ENCODE results near the gene OR2A7.
"Not testable (repeated sequence)": the region's sequence is repeated elsewhere in the genome, so short reads cannot be mapped to it uniquely, and the experiment has no call there.

The OR2A7 gene

GRCh38 chr7:144233039-144233438, 31.6 kb downstream of the OR2A7 start:
- not testable (repeated sequence) for ATAC-seq (replicated peaks)

DNA sequence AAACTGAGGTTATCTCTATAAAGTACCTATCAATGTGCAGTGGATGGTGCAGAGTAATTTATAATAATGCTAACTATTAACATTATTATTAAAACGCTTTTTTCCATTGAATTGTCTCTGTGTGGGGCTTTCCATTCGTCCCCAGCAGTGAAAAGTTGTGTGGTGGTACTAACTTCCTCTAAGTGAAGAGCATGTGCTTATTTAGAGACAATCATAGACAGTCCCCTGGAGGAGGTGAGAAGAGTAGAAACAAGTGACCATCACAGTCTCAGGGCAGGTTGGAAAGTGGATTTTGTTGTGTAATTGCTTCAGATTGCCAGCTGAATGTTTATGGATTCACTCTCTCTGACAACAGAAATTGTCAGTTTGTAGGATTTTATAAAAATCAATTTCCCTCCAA, 33.6 kb downstream of the OR2A7 start:
- H3K27me3 Mint-ChIP-seq; H3K9me3 Mint-ChIP-seq; H3K27ac Mint-ChIP-seq; H3K4me1 Mint-ChIP-seq (ENCODE audit: low read depth in 2 of 2); DNase-seq; H3K4me3 Mint-ChIP-seq; ATAC-seq (replicated peaks); H3K36me3 Mint-ChIP-seq (ENCODE audit: insufficient read depth): not testable (repeated sequence)

More at GRCh38 chr7:144233039-144233438, 31.6 kb downstream of the OR2A7 start:
- H3K4me3 Mint-ChIP-seq; H3K4me1 Mint-ChIP-seq (ENCODE audit: low read depth in 2 of 2); H3K36me3 Mint-ChIP-seq (ENCODE audit: insufficient read depth); H3K27me3 Mint-ChIP-seq; DNase-seq; H3K27ac Mint-ChIP-seq; H3K9me3 Mint-ChIP-seq: not testable (repeated sequence)

DNA sequence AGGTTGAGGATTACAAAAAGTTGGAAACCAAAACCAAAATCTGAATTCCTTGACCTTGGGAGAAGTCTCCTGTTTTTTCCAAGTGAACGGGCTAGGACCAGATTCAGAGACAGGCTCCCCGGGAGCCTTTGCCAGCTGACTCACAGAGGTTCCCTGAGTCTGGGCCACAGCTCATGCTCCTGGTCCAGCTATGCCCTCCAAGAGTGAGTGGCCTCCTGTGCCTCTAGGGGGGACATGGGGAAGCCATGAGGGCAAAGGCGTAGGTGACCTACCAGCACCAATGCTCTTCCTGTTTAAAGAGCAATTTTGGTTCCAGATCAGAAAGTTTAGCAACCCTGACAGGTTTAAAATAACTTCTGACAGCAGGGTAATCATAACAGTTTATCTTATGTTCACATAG, 35.8 kb downstream of the OR2A7 start:
- not testable (repeated sequence) for H3K9me3 Mint-ChIP-seq; ATAC-seq (replicated peaks); H3K27me3 Mint-ChIP-seq; H3K4me3 Mint-ChIP-seq; H3K4me1 Mint-ChIP-seq (ENCODE audit: low read depth in 2 of 2); DNase-seq; H3K36me3 Mint-ChIP-seq (ENCODE audit: insufficient read depth); H3K27ac Mint-ChIP-seq

DNA sequence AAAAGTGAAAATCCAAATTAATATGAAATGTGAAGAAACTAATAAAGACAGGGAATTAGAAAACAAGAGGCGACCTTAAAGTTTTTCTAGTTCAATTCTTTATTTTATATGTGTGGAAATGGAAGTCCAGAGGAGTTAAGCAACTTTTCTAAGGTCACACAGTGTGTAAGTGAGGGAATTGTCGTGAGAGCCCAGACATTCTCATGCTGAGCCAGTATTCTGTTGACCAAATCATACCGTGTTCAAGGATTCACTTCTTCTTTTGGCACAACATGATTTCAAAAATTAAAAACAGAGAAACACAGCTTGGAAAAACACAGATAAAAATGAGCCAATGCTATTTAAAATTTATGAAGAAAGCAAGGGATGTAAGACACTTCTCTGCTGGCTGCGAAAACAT, 37.7 kb downstream of the OR2A7 start:
- not testable (repeated sequence) for H3K4me3 Mint-ChIP-seq; H3K9me3 Mint-ChIP-seq; H3K4me1 Mint-ChIP-seq (ENCODE audit: low read depth in 2 of 2); DNase-seq; H3K36me3 Mint-ChIP-seq (ENCODE audit: insufficient read depth); H3K27ac Mint-ChIP-seq; ATAC-seq (replicated peaks); H3K27me3 Mint-ChIP-seq

DNA sequence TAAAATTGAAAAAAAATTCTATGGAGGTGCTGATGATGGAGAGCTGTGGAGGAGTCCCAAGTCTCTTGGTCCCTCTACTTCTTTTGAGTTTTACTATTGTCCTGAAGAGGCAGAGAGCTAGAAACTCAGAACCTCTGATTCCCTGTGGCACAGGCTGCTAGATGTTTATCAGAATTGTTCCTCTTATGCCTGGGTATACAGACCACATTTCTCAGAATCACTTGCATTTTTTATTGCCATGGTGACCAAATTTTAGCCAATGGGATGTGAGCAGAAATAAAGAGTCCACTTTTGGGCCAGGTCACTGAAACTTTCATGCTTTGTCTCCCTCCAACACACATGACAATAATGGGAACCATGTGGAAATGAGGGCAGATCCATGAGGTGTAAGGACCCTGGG, 40.9 kb downstream of the OR2A7 start:
- not testable (repeated sequence) for ATAC-seq (replicated peaks); H3K27me3 Mint-ChIP-seq; H3K9me3 Mint-ChIP-seq; DNase-seq; H3K4me3 Mint-ChIP-seq; H3K4me1 Mint-ChIP-seq (ENCODE audit: low read depth in 2 of 2); H3K27ac Mint-ChIP-seq; H3K36me3 Mint-ChIP-seq (ENCODE audit: insufficient read depth)

- DNase-seq; H3K27me3 Mint-ChIP-seq; H3K4me1 Mint-ChIP-seq (ENCODE audit: low read depth in 2 of 2); H3K36me3 Mint-ChIP-seq (ENCODE audit: insufficient read depth); H3K27ac Mint-ChIP-seq; H3K4me3 Mint-ChIP-seq; H3K9me3 Mint-ChIP-seq; ATAC-seq (replicated peaks): not testable (repeated sequence)
These were observed 44.1 kb downstream of the OR2A7 start for GRCh38 chr7:144220531-144220930.

DNA sequence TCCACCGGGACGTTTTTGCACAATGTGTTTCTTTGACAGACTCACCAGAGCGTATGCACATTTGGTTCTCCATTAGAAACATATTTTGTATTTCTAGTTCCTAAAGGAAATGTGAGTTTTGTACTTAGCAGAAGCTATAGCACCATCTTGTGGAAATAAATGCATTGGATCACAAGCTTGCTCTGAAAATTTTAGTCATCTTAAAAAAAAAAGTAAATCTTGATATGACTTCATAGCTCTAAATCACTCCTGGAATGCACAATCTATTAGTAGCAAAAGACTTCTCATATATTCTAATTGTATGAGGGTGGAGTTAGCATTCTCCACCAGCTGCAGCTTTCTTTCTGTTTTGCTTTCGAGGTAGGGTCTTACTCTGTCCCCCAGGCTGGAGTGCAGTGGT, 45.4 kb downstream of the OR2A7 start:
- H3K27me3 Mint-ChIP-seq; ATAC-seq (replicated peaks); DNase-seq; H3K27ac Mint-ChIP-seq; H3K4me1 Mint-ChIP-seq (ENCODE audit: low read depth in 2 of 2); H3K36me3 Mint-ChIP-seq (ENCODE audit: insufficient read depth); H3K4me3 Mint-ChIP-seq; H3K9me3 Mint-ChIP-seq: not testable (repeated sequence)

DNA sequence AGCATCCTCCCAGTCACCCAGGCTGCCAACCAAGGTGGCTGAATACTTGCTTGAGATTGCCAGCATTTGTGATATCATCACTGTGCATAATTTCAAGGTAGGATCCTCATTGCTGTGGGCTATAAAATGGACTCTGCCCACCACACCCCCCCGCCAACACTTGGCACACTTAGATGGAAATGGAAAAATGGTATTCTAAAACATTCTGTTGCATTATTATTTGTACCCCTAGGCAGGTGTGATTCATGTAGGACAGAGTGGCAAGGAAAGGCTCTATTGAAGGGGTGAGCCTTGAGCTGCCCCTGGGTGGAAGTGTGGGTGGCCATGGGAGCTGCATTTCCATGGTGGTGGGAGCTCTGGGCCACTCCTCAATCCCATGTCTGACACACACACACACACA, 46.0 kb downstream of the OR2A7 start:
- not testable (repeated sequence) for DNase-seq; H3K4me1 Mint-ChIP-seq (ENCODE audit: low read depth in 2 of 2); H3K36me3 Mint-ChIP-seq (ENCODE audit: insufficient read depth); ATAC-seq (replicated peaks); H3K27me3 Mint-ChIP-seq; H3K27ac Mint-ChIP-seq; H3K4me3 Mint-ChIP-seq; H3K9me3 Mint-ChIP-seq

DNA sequence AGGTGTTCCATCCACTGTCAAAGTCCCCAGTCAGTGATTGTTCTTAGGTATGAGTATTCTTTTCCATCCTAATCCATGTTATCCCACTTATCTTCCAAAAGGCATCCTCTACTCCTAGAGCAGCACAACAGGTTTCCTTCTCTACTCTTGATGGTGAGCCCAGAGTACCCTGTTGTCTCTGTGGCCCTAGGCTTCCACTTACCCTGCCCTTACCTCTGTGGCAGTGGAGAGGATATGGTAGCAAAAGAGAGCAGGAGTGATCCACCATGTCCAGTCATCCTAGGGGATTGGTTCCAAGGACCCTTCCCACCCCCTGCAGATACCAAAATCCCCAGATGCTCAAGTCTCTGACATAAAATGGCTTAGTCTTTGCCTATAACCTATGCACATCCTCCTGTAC, 47.4 kb downstream of the OR2A7 start:
- not testable (repeated sequence) for H3K27me3 Mint-ChIP-seq; H3K4me3 Mint-ChIP-seq; H3K36me3 Mint-ChIP-seq (ENCODE audit: insufficient read depth); H3K27ac Mint-ChIP-seq; H3K4me1 Mint-ChIP-seq (ENCODE audit: low read depth in 2 of 2); ATAC-seq (replicated peaks); DNase-seq; H3K9me3 Mint-ChIP-seq
